Ovary (tissue), 3 donors: ENCODE data around the gene ETV3.

ENCODE experiments used
- EP300 ChIP-seq: sonication (generic); formaldehyde crosslinking; IDR thresholded peaks from one replicate; pipeline ENCODE4 v1.6.1; 2017; ENCODE audit warnings: antibody characterized with exemption
- POLR2A ChIP-seq: fragments of 450-650 bp; IDR thresholded peaks from one replicate; pipeline ENCODE4 v1.6.1; 2017; ENCODE audit warnings: antibody characterized with exemption, mild to moderate bottlenecking, moderate library complexity
- TF ChIP-seq, protein P1 (sequence below), 3 donors: fragments of 450-650 bp in 2 of 3; fragments of 200-600 bp in 1 of 3; IDR thresholded peaks; one replicate each; pipeline versions ENCODE4 v1.5.1 to v1.8.0; 2016 to 2022; ENCODE audit warnings: antibody characterized with exemption in 3 of 3, mild to moderate bottlenecking in 1 of 3
- donor health status: DM: no; HTN: no; CAD: no.

DNA sequence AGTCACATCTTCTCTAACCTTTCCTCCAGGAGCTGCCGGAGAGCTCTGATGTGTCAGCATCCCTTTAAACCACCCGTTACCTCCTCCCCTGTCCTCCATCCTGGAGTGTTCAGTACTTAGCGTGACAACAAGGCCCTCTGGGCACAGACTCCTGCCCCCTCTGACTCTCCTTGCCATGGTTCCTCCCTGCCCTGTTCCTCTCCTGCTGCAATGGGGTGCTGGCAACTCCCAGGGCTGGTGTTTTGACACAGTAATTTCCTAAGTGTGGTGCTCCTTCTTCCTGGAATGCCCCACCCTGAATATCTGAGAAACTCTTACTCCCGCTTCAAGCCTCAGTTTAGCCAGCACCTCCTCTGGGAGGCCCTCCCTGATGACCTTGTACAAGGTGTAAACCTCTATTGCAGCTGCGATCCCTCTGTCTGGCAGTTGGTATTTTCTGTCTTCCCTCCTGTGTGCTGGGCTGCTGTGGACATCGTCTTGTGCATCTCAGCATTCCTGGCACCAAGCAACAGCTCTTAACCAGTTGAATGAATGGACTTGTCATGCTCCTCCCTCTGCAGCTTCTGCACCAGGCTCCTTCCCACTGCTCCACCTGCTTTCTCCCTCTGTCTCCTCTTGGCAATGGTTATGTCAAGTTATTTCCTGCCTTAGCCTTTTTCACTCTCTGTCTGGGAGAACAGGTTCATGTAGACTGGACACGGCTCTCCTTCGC, 48.2 kb upstream of the ETV3 start:
- no peak for TF ChIP-seq EP300
- TF ChIP-seq, protein P1, sequence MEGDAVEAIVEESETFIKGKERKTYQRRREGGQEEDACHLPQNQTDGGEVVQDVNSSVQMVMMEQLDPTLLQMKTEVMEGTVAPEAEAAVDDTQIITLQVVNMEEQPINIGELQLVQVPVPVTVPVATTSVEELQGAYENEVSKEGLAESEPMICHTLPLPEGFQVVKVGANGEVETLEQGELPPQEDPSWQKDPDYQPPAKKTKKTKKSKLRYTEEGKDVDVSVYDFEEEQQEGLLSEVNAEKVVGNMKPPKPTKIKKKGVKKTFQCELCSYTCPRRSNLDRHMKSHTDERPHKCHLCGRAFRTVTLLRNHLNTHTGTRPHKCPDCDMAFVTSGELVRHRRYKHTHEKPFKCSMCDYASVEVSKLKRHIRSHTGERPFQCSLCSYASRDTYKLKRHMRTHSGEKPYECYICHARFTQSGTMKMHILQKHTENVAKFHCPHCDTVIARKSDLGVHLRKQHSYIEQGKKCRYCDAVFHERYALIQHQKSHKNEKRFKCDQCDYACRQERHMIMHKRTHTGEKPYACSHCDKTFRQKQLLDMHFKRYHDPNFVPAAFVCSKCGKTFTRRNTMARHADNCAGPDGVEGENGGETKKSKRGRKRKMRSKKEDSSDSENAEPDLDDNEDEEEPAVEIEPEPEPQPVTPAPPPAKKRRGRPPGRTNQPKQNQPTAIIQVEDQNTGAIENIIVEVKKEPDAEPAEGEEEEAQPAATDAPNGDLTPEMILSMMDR (IDR thresholded peaks at IDR 0.05), result no peak
- no peak for TF ChIP-seq POLR2A
